ENCODE data around the gene TCOF1. TPM values are rescaled to one million over a fixed set of nuclear protein-coding genes. Genes with fewer than 3 reads are reported as not detected.
A peak's percentile ranks its signal among the peaks of the same experiment; 100 is the strongest.

TCOF1 gene
- total RNA-seq, 1 donor from 2014 or later, result 44.3 TPM

- H3K4me3 ChIP-seq (ENCODE audit: low read depth, low read length), result no peak overlapping the region
- no peak for TF ChIP-seq CTCF (conservative IDR thresholded peaks at IDR 0.05; ENCODE audit: low read depth, low read length)
Observed at GRCh38 chr5:150312518-150312917, 45.0 kb upstream of the TCOF1 start.

GRCh38 chr5:150313501-150313900 lies 44.0 kb upstream of the TCOF1 start:
- H3K4me3 ChIP-seq (ENCODE audit: low read depth, low read length), result no peak overlapping the region
- no peak for TF ChIP-seq CTCF (conservative IDR thresholded peaks at IDR 0.05; ENCODE audit: low read depth, low read length)
- DNase-seq (ENCODE audit: low read depth), result no peak

More at GRCh38 chr5:150312518-150312917, 45.0 kb upstream of the TCOF1 start:
- DNase-seq (ENCODE audit: low read depth), result no peak

DNA sequence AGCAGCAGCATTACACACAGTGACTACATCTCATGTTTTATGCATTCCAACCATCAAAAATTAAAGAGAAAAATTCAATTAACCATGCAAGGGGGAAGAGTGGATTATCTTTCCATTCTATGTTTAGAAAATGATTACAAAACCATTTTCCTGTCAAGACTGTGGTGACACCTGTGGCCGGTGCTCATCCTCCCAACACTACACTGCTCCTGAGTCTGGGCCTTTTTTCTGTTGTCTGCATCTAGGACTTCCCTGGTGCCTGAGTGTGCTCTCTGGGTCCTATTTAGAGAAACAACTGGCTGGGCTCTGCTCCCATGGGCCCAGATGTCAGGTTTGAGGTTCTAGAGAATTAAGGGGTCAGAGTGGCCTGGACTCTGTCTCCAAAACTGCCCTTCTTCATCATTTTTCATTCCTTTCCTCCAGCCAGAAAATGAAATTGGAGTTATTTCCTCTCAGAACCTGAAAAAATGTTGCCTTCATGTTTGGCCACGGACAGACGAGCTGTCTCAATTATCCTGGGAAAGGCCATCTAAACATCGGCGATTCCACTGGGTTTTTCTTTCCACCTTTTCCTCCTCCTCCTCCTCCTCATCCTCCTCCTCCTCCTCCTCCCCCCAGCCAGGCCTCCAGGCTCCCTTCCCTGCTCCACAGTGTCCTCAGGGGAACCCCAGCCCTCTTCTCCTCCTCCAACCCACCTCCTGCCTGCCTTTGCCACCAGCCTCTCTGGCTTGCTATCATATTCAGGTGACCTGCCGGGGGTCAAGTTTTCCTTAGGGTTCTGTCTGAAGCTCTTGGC lies 43.4 kb upstream of the TCOF1 start:
- no peak overlapping the region for H3K4me3 ChIP-seq (ENCODE audit: low read depth, low read length)
- no peak for DNase-seq (ENCODE audit: low read depth)
- no peak for TF ChIP-seq CTCF (conservative IDR thresholded peaks at IDR 0.05; ENCODE audit: low read depth, low read length)

DNA sequence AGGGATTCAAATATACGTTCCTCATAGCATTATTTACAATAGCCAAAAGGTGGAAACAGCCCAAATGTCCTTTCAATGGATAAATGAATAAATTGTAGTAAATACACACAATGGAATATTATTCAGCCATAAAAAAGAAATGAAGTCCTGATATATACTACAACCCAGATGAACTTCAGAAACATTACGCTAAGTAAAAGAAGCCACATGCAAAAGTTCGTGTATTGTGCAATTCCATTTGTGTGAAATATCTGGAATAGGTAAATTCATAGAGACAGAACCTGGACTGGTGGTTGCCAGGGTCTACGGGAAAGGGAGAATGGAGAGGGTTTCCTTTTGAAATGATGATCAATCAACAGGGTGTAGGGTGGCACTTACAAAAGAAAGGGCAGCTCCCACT lies 42.3 kb upstream of the TCOF1 start:
- H3K4me3 ChIP-seq (ENCODE audit: low read depth, low read length), result no peak overlapping the region
- DNase-seq (ENCODE audit: low read depth), result no peak
- no peak for TF ChIP-seq CTCF (conservative IDR thresholded peaks at IDR 0.05; ENCODE audit: low read depth, low read length)

GRCh38 chr5:150316320-150316719 lies 41.2 kb upstream of the TCOF1 start:
- no peak overlapping the region for H3K4me3 ChIP-seq (ENCODE audit: low read depth, low read length)
- no peak for DNase-seq (ENCODE audit: low read depth)
- TF ChIP-seq CTCF (conservative IDR thresholded peaks at IDR 0.05; ENCODE audit: low read depth, low read length), result no peak

GRCh38 chr5:150317048-150318003 lies 40.2 kb upstream of the TCOF1 start:
- no peak overlapping the region for H3K4me3 ChIP-seq (ENCODE audit: low read depth, low read length)
- no peak for TF ChIP-seq CTCF (conservative IDR thresholded peaks at IDR 0.05; ENCODE audit: low read depth, low read length)

More at GRCh38 chr5:150317048-150318003, 40.2 kb upstream of the TCOF1 start:
- peak; percentile 94 for DNase-seq (ENCODE audit: low read depth)
